ENCODE results near the gene TRIM25. TPM values are rescaled to one million over a fixed set of nuclear protein-coding genes. Genes with fewer than 3 reads are reported as not detected.

TRIM25 gene
- total RNA-seq, 1 experiment from 2014 or later, result 107 TPM

DNA sequence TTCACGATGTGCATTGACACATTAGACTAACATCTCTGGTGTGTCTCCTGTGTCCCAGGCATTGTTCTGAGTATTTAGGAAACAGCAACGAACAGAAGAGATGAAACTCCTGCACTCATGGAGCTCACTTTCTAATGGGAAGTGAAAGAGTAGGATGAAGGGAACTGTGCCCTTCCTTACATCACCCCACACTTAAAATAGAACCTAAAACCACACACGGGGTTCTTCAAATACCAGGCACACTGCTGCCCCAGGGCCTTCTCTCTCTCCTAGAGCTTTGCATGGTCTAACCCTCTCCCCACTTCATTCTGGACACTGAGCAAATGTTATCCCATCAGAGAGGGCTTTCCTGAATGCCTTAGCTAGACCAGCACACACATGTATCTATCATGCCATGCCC lies 33.7 kb downstream of the TRIM25 start:
- Mint-ChIP-seq H3K27me3 (ENCODE audit: unreplicated experiment) (no peaks in the 10 kb centered on the region), H3K4me3 (ENCODE audit: low read depth, unreplicated experiment) (no peak overlapping the region), H3K36me3 (ENCODE audit: insufficient read depth, unreplicated experiment) (peaks cover 20% of the 10 kb centered on the region), H3K27ac (ENCODE audit: unreplicated experiment) (peak overlapping the region; percentile 23), H3K9me3 (ENCODE audit: low read depth, unreplicated experiment) (peaks cover 4% of the 10 kb centered on the region), H3K4me1 (ENCODE audit: low read depth, unreplicated experiment) (no peaks in the 10 kb centered on the region)
- intact Hi-C loops (cut with micrococcal nuclease; ENCODE audit: unreplicated experiment), result no loop called here
- BruUV-seq (replicated peaks), result no TSS peak
- TF ChIP-seq, protein P1, sequence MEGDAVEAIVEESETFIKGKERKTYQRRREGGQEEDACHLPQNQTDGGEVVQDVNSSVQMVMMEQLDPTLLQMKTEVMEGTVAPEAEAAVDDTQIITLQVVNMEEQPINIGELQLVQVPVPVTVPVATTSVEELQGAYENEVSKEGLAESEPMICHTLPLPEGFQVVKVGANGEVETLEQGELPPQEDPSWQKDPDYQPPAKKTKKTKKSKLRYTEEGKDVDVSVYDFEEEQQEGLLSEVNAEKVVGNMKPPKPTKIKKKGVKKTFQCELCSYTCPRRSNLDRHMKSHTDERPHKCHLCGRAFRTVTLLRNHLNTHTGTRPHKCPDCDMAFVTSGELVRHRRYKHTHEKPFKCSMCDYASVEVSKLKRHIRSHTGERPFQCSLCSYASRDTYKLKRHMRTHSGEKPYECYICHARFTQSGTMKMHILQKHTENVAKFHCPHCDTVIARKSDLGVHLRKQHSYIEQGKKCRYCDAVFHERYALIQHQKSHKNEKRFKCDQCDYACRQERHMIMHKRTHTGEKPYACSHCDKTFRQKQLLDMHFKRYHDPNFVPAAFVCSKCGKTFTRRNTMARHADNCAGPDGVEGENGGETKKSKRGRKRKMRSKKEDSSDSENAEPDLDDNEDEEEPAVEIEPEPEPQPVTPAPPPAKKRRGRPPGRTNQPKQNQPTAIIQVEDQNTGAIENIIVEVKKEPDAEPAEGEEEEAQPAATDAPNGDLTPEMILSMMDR (IDR thresholded peaks at IDR 0.05; ENCODE audit: unreplicated experiment), result no peak
- DNase-seq, result no peak
- CTCF ChIA-PET, result interaction anchor here (1.3 kb wide), 1 partner anchor 60 kb away, joined by 3 read pairs; no protein-coding TSS in a partner anchor

DNA sequence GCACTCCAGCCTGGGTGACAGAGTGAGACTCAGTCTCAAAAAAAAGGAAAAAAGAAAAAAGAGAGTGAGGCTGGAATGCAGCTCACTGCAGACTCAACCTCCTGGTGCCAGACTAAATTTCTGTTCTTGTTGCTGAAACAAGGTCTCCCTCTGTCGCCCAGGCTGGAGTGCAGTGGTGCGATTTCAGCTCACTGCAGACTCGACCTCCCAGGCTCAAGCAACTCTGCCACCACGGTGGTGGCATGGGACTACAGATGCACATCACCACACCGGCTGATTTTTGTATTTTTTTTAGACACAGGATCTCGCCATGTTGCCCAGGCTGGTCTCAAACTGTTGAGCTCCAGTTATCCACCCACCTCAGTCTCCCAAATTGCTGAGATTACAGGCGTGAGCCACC lies 34.6 kb downstream of the TRIM25 start:
- intact Hi-C loops (cut with micrococcal nuclease; ENCODE audit: unreplicated experiment), result no loop called here
- Mint-ChIP-seq H3K9me3 (ENCODE audit: low read depth, unreplicated experiment) (peaks cover 4% of the 10 kb centered on the region), H3K36me3 (ENCODE audit: insufficient read depth, unreplicated experiment) (peaks cover 12% of the 10 kb centered on the region), H3K4me1 (ENCODE audit: low read depth, unreplicated experiment) (no peaks in the 10 kb centered on the region), H3K4me3 (ENCODE audit: low read depth, unreplicated experiment) (no peak overlapping the region), H3K27ac (ENCODE audit: unreplicated experiment) (no peak overlapping the region), H3K27me3 (ENCODE audit: unreplicated experiment) (no peaks in the 10 kb centered on the region)
- DNase-seq, result no peak
- CTCF ChIA-PET, result interaction anchor here (1.3 kb wide), 1 partner anchor 59 kb away, joined by 3 read pairs; no protein-coding TSS in a partner anchor
- BruUV-seq (replicated peaks), result no TSS peak
- TF ChIP-seq, protein P1 (IDR thresholded peaks at IDR 0.05; ENCODE audit: unreplicated experiment), result no peak

DNA sequence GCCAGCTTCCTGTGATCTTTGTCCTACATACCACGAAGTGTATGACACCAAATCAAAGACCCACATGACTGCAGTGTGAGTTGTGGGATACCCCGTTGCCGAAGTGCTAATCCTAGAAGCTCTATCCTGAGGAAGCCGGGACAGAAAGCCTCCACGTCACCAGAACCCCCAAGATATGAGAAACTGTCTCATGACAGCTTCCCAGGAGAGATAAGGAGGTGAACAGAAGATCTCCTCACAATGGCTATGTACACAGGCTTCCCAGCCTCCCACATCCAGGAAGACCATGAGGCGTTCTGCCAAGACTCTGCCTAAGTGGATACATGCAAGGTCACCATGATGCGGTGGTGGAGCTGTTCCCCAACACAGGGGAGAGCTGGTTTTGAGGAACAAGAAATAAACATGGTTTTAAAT lies 37.1 kb downstream of the TRIM25 start:
- Mint-ChIP-seq H3K27ac (ENCODE audit: unreplicated experiment) (no peak overlapping the region), H3K27me3 (ENCODE audit: unreplicated experiment) (no peaks in the 10 kb centered on the region), H3K36me3 (ENCODE audit: insufficient read depth, unreplicated experiment) (peaks cover 5% of the 10 kb centered on the region), H3K9me3 (ENCODE audit: low read depth, unreplicated experiment) (peaks cover 4% of the 10 kb centered on the region), H3K4me3 (ENCODE audit: low read depth, unreplicated experiment) (no peak overlapping the region), H3K4me1 (ENCODE audit: low read depth, unreplicated experiment) (no peaks in the 10 kb centered on the region)
- CTCF ChIA-PET, result interaction anchor here (0.6 kb wide), 1 partner anchor 719 kb away, joined by 6 read pairs; no protein-coding TSS in a partner anchor
- no TSS peak for BruUV-seq (replicated peaks)
- no peak for DNase-seq
- intact Hi-C loops (cut with micrococcal nuclease; ENCODE audit: unreplicated experiment), result no loop called here
- TF ChIP-seq, protein P1 (IDR thresholded peaks at IDR 0.05; ENCODE audit: unreplicated experiment), result no peak

DNA sequence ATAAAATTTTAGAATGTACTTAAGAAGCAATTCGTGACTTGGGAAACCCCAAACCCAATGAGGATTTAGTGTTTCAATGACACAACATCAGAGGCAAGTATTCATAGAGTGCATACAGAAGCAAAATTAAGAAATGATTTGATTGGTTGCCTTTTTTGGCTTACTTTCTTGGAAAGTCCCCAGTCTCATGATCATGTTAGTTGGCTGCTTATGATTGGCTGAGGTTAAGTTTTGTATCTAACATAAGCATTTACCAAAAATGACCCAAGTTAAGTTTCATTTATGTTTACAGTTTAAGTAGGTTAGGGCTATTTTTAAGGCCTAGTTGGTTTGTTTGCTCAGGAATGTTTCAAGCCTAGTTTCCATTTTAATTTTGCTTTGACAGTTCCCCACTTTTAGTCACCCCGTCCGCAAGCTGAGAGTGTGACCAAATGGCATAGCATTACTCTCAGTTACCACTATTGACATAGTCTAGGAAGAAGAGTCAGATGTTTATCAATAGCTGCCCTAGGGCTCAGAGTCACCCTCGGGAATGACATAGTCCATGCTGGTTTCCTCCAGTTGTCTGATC lies 43.7 kb downstream of the TRIM25 start:
- Mint-ChIP-seq H3K27ac (ENCODE audit: unreplicated experiment) (no peak overlapping the region), H3K9me3 (ENCODE audit: low read depth, unreplicated experiment) (no peaks in the 10 kb centered on the region), H3K27me3 (ENCODE audit: unreplicated experiment) (no peaks in the 10 kb centered on the region), H3K36me3 (ENCODE audit: insufficient read depth, unreplicated experiment) (no peaks in the 10 kb centered on the region), H3K4me1 (ENCODE audit: low read depth, unreplicated experiment) (no peaks in the 10 kb centered on the region), H3K4me3 (ENCODE audit: low read depth, unreplicated experiment) (no peak overlapping the region)
- intact Hi-C loops (cut with micrococcal nuclease; ENCODE audit: unreplicated experiment), result no loop called here
- DNase-seq, result no peak
- TF ChIP-seq, protein P1 (IDR thresholded peaks at IDR 0.05; ENCODE audit: unreplicated experiment), result no peak
- CTCF ChIA-PET, result no interaction called here
- BruUV-seq (replicated peaks), result no TSS peak
